ENCODE measurements around the gene SRSF3.

- no peak for TF ChIP-seq CTCF (IDR thresholded peaks at IDR 0.05)
- no peak for TF ChIP-seq EZH2 (IDR thresholded peaks at IDR 0.05; ENCODE audit: borderline replicate concordance, insufficient read depth, low read depth, low read length, poor library complexity, severe bottlenecking)
Observed at GRCh38 chr6:36560822-36561221, 33.3 kb upstream of the SRSF3 start.

Data from B cell (primary cell).